GM21786 (cell line): ENCODE measurements around the gene MCHR1.
"Not testable (repeated sequence)": the region's sequence is repeated elsewhere in the genome, so short reads cannot be mapped to it uniquely, and the experiment has no call there.

Experiments used
- ATAC-seq: cut with Tn5 transposase; IDR thresholded peaks from one replicate; pipeline ENCODE4 v1.9.1; 2021; ENCODE audit not compliant: unreplicated experiment

The MCHR1 gene

GRCh38 chr22:40655941-40656340 is 23.3 kb upstream of the MCHR1 start:
- ATAC-seq: not testable (repeated sequence)

- not testable (repeated sequence) for ATAC-seq
Observed at GRCh38 chr22:40656651-40657050, 22.6 kb upstream of the MCHR1 start.

GRCh38 chr22:40659166-40659565 is 20.1 kb upstream of the MCHR1 start:
- no peak for ATAC-seq

- ATAC-seq: no peak
Observed at GRCh38 chr22:40660730-40661129, 18.6 kb upstream of the MCHR1 start.

- no peak for ATAC-seq
Observed at GRCh38 chr22:40661671-40662070, 17.6 kb upstream of the MCHR1 start.

- ATAC-seq: no peak
Observed at GRCh38 chr22:40665312-40665711, 14.0 kb upstream of the MCHR1 start.

- ATAC-seq: no peak
Observed at GRCh38 chr22:40666151-40666848, 13.0 kb upstream of the MCHR1 start.

- ATAC-seq: no peak
Observed at GRCh38 chr22:40668611-40669411, 10.5 kb upstream of the MCHR1 start.

- ATAC-seq: no peak
Observed at GRCh38 chr22:40670058-40670457, 9.2 kb upstream of the MCHR1 start.

GRCh38 chr22:40671369-40671768 is 7.9 kb upstream of the MCHR1 start:
- no peak for ATAC-seq

GRCh38 chr22:40671796-40672360 is 7.4 kb upstream of the MCHR1 start:
- ATAC-seq: no peak

GRCh38 chr22:40673017-40673416 is 6.3 kb upstream of the MCHR1 start:
- no peak for ATAC-seq

GRCh38 chr22:40674274-40674673 is 5.0 kb upstream of the MCHR1 start:
- no peak for ATAC-seq

GRCh38 chr22:40676166-40676565 is 3.1 kb upstream of the MCHR1 start:
- not testable (repeated sequence) for ATAC-seq

GRCh38 chr22:40676644-40677043 is 2.6 kb upstream of the MCHR1 start:
- ATAC-seq: no peak

- no peak for ATAC-seq
Observed at GRCh38 chr22:40678493-40679248, 613 bp upstream of the MCHR1 start.

- ATAC-seq: no peak
Observed at GRCh38 chr22:40679964-40680818, 907 bp downstream of the MCHR1 start.

- no peak for ATAC-seq
Observed at GRCh38 chr22:40680819-40681183, 1.5 kb downstream of the MCHR1 start.

- ATAC-seq: no peak
Observed at GRCh38 chr22:40681451-40681850, 2.2 kb downstream of the MCHR1 start.

- no peak for ATAC-seq
Observed at GRCh38 chr22:40684728-40685127, 5.4 kb downstream of the MCHR1 start.

GRCh38 chr22:40685406-40685805 is 6.1 kb downstream of the MCHR1 start:
- ATAC-seq: no peak
